K562 (cell line): ENCODE measurements around the gene PNPO. TPM values are rescaled to one million over a fixed set of nuclear protein-coding genes. Genes with fewer than 3 reads are reported as not detected.

Experiments used
- ATF1 ChIP-seq, 2 experiments: fragments of 450-650 bp in 1 of 2; IDR thresholded peaks; 2 replicates each; pipeline ENCODE4 v1.6.1; 2016; ENCODE audit warnings: missing compliant biosample characterization in 1 of 2, missing genetic modification characterization in 1 of 2
- CBX1 ChIP-seq: sonication (generic); IDR thresholded peaks from 2 replicates; pipeline ENCODE4 v1.6.1; 2016; ENCODE audit warnings: antibody characterized with exemption, low read depth, mild to moderate bottlenecking
- CHD1 ChIP-seq: fragments of 200-600 bp; sonication (generic); IDR thresholded peaks from one replicate; pipeline ENCODE4 v1.6.1; 2012; ENCODE audit warnings: mild to moderate bottlenecking, moderate library complexity, low read length, inconsistent platforms
- CREM ChIP-seq: IDR thresholded peaks from 2 replicates; pipeline ENCODE4 v1.6.1; 2014; ENCODE audit warnings: antibody characterized with exemption, low read depth
- ERF ChIP-seq: fragments of 450-650 bp; formaldehyde crosslinking; IDR thresholded peaks from 2 replicates; pipeline ENCODE4 v1.4.0; 2020; ENCODE audit warnings: mild to moderate bottlenecking, mixed read lengths
- HMGN3 ChIP-seq: IDR thresholded peaks from 2 replicates; pipeline ENCODE4 v1.6.1; 2011; ENCODE audit warnings: borderline replicate concordance, low read depth, mild to moderate bottlenecking, mixed read lengths, low read length; ENCODE audit not compliant: insufficient read length; ENCODE audit errors: extremely low read depth
- HOMEZ ChIP-seq: fragments of 250-450 bp; sonication (Bioruptor Pico); IDR thresholded peaks from 2 replicates; pipeline ENCODE4 v1.4.0; 2020; ENCODE audit warnings: mild to moderate bottlenecking, moderate library complexity
- LEF1 ChIP-seq: fragments of 450-650 bp; IDR thresholded peaks from 2 replicates; pipeline ENCODE4 v1.6.1; 2016; ENCODE audit warnings: mild to moderate bottlenecking
- MBD2 ChIP-seq: sonication (generic); IDR thresholded peaks from 2 replicates; pipeline ENCODE4 v1.6.1; 2016; ENCODE audit warnings: low read depth, borderline replicate concordance
- NFATC3 ChIP-seq: fragments of 450-650 bp; IDR thresholded peaks from 2 replicates; pipeline ENCODE4 v1.6.1; 2017; ENCODE audit warnings: mild to moderate bottlenecking
- NFE2L1 ChIP-seq: fragments of 450-650 bp; IDR thresholded peaks from 2 replicates; pipeline ENCODE4 v1.6.1; 2016; ENCODE audit warnings: missing genetic modification characterization, low read depth, mild to moderate bottlenecking, missing compliant biosample characterization, moderate library complexity, borderline replicate concordance
- PHF20 ChIP-seq: fragments of 450-650 bp; IDR thresholded peaks from 2 replicates; pipeline ENCODE4 v1.6.1; 2018; ENCODE audit not compliant: partially characterized antibody
- RBBP5 ChIP-seq: fragments of 200-600 bp; sonication (generic); IDR thresholded peaks from 2 replicates; pipeline ENCODE4 v1.6.1; 2012; ENCODE audit warnings: borderline replicate concordance, mild to moderate bottlenecking, low read length, control low read depth, inconsistent platforms; ENCODE audit not compliant: insufficient read depth, poor library complexity, severe bottlenecking
- ZNF12 ChIP-seq: sonication (generic); formaldehyde crosslinking; IDR thresholded peaks from 2 replicates; pipeline ENCODE4 v1.4.0; 2020; ENCODE audit warnings: mild to moderate bottlenecking, missing genetic modification reagents
- ZNF133 ChIP-seq: fragments of 250-450 bp; sonication (Bioruptor Pico); IDR thresholded peaks from 2 replicates; pipeline ENCODE4 v1.4.0; 2020; ENCODE audit warnings: mild to moderate bottlenecking
- ZNF512 ChIP-seq: IDR thresholded peaks from 2 replicates; pipeline ENCODE4 v1.6.1; 2016; ENCODE audit warnings: missing genetic modification characterization, missing compliant biosample characterization
- ZNF766 ChIP-seq: fragments of 200-800 bp; sonication (Bioruptor generic); conservative IDR thresholded peaks from 2 replicates; pipeline ENCODE4 v1.6.1; 2016; ENCODE audit warnings: missing genetic modification characterization, missing compliant biosample characterization
- polyA plus RNA-seq, 8 experiments: library from polyadenylated mRNA; depleted of rRNA in 4 of 8; stranded (reverse) in 5 of 8; unstranded in 3 of 8; fragments of >200 nt; fragmentation: Nextera tagmentation in 2 of 8; fragmentation: Illumina TruSeq in 1 of 8; extraction: Ambion mirVana in 2 of 8; extraction: Trizol in 1 of 8; gene quantifications; 2 replicates each; pipeline versions ENCODE4 v1.2.1 to v1.2.3, GENCODE V29; 2011 to 2014; ENCODE audit warnings: inconsistent platforms in 1 of 8, missing spikeins in 1 of 8
- total RNA-seq, 7 experiments: library from RNA; depleted of rRNA in 6 of 7; stranded (reverse); fragments of >200 nt in 6 of 7; fragmentation: Illumina TruSeq in 2 of 7; extraction: Trizol in 2 of 7; gene quantifications; 2 replicates each; pipeline versions ENCODE4 v1.2.1 to v1.2.3, GENCODE V29; 2011 to 2021; ENCODE audit warnings: low replicate concordance in 1 of 7
- TF ChIP-seq, protein P1 (sequence below): fragments of 250-450 bp; sonication (Bioruptor Pico); IDR thresholded peaks from 2 replicates; pipeline ENCODE4 v1.5.0; 2021; ENCODE audit warnings: mild to moderate bottlenecking, moderate library complexity
- TF ChIP-seq, protein P2 (sequence below): fragments of 450-650 bp; conservative IDR thresholded peaks from 2 replicates; pipeline ENCODE4 v1.6.1; 2016; ENCODE audit warnings: missing genetic modification characterization, low read depth, mild to moderate bottlenecking, control low read depth, missing compliant biosample characterization

PNPO gene
- total and polyA plus RNA-seq, 9 of the 15 experiments (the other 6 are each of a cell fraction or from before 2014, with no cell fraction given), result 16.6 to 39.0 (median 27.4) TPM

DNA sequence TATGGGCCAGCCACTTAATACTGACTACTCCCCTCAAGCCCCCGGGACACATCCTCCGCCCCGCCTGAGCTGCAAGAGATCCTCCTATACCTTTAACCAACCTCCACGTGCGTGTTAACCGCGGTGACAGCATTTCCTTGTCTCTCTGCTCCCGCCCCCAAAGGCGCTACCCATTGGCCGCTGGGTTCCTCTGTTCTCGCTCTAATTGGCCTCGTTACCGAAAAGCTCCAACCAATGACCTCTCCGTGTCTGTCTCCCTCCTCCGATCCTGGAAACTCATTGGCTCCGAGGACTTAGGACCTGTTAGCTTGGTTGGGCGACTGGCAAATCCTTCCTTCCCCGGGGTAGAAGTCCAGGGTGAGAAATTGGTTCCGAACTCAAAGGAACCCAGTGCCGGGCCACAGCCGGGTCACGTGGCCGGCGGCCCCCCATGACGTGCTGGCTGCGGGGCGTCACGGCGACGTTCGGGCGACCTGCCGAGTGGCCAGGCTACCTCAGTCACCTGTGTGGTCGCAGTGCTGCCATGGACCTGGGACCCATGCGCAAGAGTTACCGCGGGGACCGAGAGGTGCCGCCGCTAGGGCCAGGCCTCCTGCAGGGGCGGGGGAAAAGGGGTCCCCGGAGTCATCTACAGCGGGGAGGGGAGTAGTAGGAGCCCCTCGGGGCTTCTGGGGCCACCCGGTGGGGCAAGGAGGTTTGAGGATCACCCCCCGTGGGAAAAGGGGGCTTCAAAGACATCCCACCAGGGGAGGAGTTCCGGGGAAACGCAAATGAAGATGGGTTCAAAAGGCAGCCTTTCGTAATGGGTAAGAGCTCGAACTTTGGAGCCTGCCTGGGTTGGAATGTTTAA lies at the start of gene PNPO (continued):
- TF ChIP-seq ZNF512 (tag) (no peak), CREM (peak; percentile 65), ZNF766 (CRISPR knock-in tag) (peak; percentile 64; the same call in 1 of the 2 replicates), LEF1 (0 out of 2 replicates have a peak, but pooled peaks have one; percentile 11), ZNF12 (no peak; the same call in 1 of the 2 replicates), MBD2 (peak; percentile 97), CBX1 (peak; percentile 35; the same call in 1 of the 2 replicates), ERF (CRISPR knock-in tag) (no peak), ZNF133 (CRISPR knock-in tag) (no peak), RBBP5 (peak; percentile 90), HMGN3 (no peak), HOMEZ (no peak), PHF20 (peak; percentile 12), NFATC3 (0 out of 2 replicates have a peak, but pooled peaks have one; percentile 2), NFE2L1 (tag) (no peak), ATF1 (CRISPR knock-in tag; IDR thresholded peaks at IDR 0.05) (no peak), ATF1 (tag; IDR thresholded peaks at IDR 0.05) (peak; percentile 82), CHD1 (peak; percentile 63)
- TF ChIP-seq, protein P1, sequence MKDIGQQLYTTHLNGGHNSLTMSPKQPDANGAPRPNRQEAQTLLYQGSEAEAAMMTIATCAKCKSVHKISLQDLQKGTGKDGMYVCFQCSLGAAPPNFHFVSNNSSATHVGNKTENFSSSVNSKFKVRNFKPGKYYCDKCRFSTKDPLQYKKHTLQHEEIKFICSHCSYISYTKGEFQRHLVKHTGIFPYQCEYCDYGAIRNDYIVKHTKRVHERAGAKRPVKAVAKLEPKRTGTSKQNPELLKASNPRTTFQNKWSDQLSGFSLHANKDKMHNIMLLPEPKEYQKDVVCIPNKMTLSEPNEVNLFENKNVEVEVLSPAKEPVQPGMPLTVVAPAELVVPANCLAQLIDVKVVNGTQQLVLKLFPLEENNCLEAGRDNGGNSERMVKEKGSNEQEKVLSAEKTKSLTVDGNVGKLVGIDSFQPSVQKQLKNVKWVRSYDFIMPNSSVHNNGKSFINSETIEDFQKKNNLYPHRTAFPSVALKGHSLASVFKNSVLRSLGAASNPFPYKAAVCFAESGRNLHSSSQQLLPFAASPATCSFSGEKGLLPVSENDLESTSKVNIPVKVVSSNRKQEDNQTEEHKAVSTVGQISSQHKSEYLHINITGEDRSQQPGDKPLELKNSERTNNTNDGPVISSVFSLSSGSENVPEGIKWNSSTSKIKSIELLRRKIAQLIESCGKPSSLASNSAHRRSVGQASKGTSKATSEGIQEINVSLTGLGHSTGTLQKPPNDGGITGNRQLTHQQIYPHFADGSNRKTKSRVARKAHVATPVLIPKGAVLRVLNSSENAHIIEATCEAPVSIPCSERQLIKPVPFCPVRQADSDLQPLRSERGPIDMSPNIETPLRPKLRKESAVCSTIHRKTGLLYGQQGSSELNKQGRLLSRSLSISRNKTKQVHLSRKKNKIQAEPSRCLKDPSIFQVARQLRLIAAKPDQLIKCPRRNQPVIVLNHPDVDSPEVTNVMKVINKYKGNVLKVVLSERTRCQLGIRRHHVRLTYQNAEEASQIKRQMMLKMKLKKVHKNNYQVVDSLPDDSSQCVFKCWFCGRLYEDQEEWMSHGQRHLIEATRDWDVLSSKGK (CRISPR knock-in tag), result no peak
- TF ChIP-seq, protein P2, sequence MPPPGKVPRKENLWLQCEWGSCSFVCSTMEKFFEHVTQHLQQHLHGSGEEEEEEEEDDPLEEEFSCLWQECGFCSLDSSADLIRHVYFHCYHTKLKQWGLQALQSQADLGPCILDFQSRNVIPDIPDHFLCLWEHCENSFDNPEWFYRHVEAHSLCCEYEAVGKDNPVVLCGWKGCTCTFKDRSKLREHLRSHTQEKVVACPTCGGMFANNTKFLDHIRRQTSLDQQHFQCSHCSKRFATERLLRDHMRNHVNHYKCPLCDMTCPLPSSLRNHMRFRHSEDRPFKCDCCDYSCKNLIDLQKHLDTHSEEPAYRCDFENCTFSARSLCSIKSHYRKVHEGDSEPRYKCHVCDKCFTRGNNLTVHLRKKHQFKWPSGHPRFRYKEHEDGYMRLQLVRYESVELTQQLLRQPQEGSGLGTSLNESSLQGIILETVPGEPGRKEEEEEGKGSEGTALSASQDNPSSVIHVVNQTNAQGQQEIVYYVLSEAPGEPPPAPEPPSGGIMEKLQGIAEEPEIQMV (tag), result no peak
